Left lung (tissue), 10 donors: ENCODE data around the gene HSBP1. TPM values are rescaled to one million over a fixed set of nuclear protein-coding genes. Genes with fewer than 3 reads are reported as not detected.

Experiments used
- ATAC-seq: fragments of 200-7000 bp; cut with Tn5 transposase; one replicate; pipeline ENCODE4 v1.9.1; 2020; ENCODE audit warnings: moderate library complexity
- DNase-seq, 4 donors: peaks; one replicate each; pipeline ENCODE4 v3.0.0-alpha.2; 2013 to 2020
- H3K27ac ChIP-seq, 2 donors: fragments of 200-600 bp; sonication (generic) in 1 of 2; one replicate each; pipeline versions ENCODE4 v1.5.0 to v1.8.0; 2020 to 2021
- H3K27me3 ChIP-seq, 2 donors: fragments of 200-600 bp; sonication (generic) in 1 of 2; one replicate each; pipeline versions ENCODE4 v1.5.0 to v1.8.0; 2020 to 2021
- H3K36me3 ChIP-seq, 2 donors: fragments of 200-600 bp; sonication (generic) in 1 of 2; one replicate each; pipeline versions ENCODE4 v1.5.0 to v1.8.0; 2020 to 2021
- H3K4me1 ChIP-seq, 2 donors: fragments of 200-600 bp; one replicate each; pipeline ENCODE4 v1.8.0; 2021
- H3K4me3 ChIP-seq, 2 donors: fragments of 200-600 bp; sonication (generic) in 1 of 2; one replicate each; pipeline versions ENCODE4 v1.5.0 to v1.8.0; 2020 to 2021; ENCODE audit warnings: mild to moderate bottlenecking in 1 of 2
- H3K9me3 ChIP-seq, 2 donors: fragments of 200-600 bp; sonication (generic) in 1 of 2; one replicate each; pipeline versions ENCODE4 v1.5.0 to v1.8.0; 2020 to 2021
- intact Hi-C, 2 donors: fragments of 100-400 bp; cut with DNase I; formaldehyde crosslinking; loops; one replicate each; pipeline versions ENCODE4 v1.11.2 to v1.14.2; 2022
- polyA plus RNA-seq, 6 donors: library from polyadenylated mRNA; unstranded; fragments of 120-200 nt; gene quantifications; one replicate each; pipeline ENCODE4 v1.2.1, GENCODE V29; 2013; ENCODE audit not compliant: insufficient read length in 6 of 6
- total RNA-seq, 2 donors: library from RNA; stranded (reverse); fragmentation: NEBNext Ultra II Directional; extraction: Animal tissue kit (Norgen Biotek cat#: 25700); gene quantifications; one replicate each; pipeline ENCODE4 v1.2.1, GENCODE V29; 2021
- TF ChIP-seq, protein P1 (sequence below), 2 donors: fragments of 200-600 bp; sonication (generic) in 1 of 2; IDR thresholded peaks; one replicate each; pipeline versions ENCODE4 v1.5.0 to v1.8.0; 2021; ENCODE audit warnings: antibody characterized with exemption in 2 of 2
- donor health status: DM: no; HTN: yes; CAD: no.
- donor health status: DM: no; HTN: no; CAD: no.

Gene HSBP1
- total and polyA plus RNA-seq, 8 donors = 118 to 184 (median 168) TPM

DNA sequence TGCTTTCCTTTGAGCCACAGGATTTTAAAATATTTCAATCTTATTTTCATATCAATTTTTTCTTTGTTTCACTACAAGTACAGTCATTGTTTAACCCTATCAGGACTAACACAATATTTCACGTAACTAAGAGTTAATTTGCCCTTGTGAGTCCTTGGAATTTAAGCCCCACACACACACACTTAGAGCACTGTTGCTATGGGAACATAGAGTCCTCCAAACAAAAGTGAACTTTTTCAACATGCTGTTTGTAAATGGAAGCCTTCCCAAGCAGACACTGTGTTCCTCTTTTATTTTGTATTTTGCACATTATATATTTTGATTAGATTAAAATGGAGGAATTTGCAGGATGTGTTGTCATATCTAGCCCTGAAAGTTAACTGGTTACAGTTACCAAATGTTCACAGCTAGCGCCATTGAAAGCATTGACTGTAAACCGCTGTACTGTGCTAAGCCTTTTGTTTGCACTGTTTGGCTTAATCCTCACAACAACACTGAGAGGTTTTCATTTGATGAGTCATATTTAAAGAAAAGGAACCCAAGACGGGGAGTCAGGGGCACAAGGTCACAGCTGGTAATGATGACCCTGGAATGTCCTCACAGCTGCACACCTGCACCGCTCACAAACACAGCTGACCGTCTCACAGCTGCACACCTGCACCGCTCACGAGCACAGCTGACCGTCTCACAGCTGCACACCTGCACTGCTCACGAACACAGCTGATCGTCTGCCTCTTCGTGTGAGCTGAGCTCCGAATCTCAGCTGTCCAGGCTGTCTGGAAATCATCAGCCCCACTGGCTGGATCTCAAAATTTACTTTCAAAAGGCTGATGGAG, 6.3 kb downstream of the HSBP1 start:
- Histone ChIP-seq H3K4me3 (no peak overlapping the region), H3K4me1 (peaks cover 15 to 30% of the 10 kb centered on the region in 2 donors), H3K27me3 (no peaks in the 10 kb centered on the region), H3K9me3 (no peaks in the 10 kb centered on the region), H3K36me3 (peaks cover 0 to 32% of the 10 kb centered on the region in 2 donors), H3K27ac (peak overlapping the region; percentile 50 to 64)
- intact Hi-C loops = no loop called here
- peak in 2 of 4 donors; percentile 63 to 76 for DNase-seq
- peak; percentile 85 for ATAC-seq
- TF ChIP-seq, protein P1, sequence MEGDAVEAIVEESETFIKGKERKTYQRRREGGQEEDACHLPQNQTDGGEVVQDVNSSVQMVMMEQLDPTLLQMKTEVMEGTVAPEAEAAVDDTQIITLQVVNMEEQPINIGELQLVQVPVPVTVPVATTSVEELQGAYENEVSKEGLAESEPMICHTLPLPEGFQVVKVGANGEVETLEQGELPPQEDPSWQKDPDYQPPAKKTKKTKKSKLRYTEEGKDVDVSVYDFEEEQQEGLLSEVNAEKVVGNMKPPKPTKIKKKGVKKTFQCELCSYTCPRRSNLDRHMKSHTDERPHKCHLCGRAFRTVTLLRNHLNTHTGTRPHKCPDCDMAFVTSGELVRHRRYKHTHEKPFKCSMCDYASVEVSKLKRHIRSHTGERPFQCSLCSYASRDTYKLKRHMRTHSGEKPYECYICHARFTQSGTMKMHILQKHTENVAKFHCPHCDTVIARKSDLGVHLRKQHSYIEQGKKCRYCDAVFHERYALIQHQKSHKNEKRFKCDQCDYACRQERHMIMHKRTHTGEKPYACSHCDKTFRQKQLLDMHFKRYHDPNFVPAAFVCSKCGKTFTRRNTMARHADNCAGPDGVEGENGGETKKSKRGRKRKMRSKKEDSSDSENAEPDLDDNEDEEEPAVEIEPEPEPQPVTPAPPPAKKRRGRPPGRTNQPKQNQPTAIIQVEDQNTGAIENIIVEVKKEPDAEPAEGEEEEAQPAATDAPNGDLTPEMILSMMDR (IDR thresholded peaks at IDR 0.05) = no peak

DNA sequence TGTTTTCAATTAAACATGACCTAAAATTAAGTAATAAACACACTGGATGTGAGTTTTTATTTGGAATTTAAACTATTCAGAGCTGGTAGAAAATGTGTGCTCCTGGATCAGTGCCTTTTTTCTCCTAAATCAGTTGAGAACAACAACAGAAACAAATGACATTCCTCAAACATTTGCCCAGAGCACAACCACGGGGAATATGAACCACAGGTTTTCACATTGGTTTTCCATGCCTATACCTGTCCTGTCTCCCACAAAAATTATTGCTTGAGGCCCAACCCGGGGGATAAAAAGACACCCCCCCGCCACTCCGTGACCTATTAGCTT, 6.8 kb downstream of the HSBP1 start:
- Histone ChIP-seq H3K4me1 (peaks cover 13 to 24% of the 10 kb centered on the region in 2 donors), H3K27ac (peak overlapping the region; percentile 50 to 64), H3K36me3 (peaks cover 0 to 32% of the 10 kb centered on the region in 2 donors), H3K9me3 (no peaks in the 10 kb centered on the region), H3K4me3 (no peak overlapping the region), H3K27me3 (no peaks in the 10 kb centered on the region)
- TF ChIP-seq, protein P1 (IDR thresholded peaks at IDR 0.05) = no peak
- ATAC-seq (no peak), DNase-seq (no peak)
- intact Hi-C loops = no loop called here

DNA sequence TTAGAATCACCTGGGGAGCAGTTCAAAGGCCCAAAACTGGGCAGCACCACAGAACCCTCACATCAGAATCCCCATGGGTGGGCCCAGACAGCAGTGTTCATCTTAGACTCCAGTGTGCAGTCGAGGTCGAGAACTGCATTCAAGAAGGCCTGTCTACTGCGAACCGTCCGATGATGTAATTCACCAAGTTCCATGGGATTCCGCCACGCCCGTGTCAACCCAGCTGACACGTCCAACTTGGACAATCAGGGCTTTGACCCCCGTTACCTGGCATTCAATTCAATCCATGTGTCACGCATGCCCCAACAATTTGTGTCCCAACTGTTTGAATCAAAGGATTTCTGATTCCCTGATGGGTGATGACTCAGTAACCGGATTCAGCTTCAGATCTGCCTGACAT, 9.2 kb downstream of the HSBP1 start:
- Histone ChIP-seq H3K36me3 (peaks cover 0 to 14% of the 10 kb centered on the region in 2 donors), H3K9me3 (no peaks in the 10 kb centered on the region), H3K4me1 (peaks cover 8 to 13% of the 10 kb centered on the region in 2 donors), H3K4me3 (no peak overlapping the region), H3K27me3 (no peaks in the 10 kb centered on the region), H3K27ac (no peak overlapping the region)
- TF ChIP-seq, protein P1 (IDR thresholded peaks at IDR 0.05) = no peak
- intact Hi-C loops = no loop called here
- DNase-seq = no peak
- ATAC-seq = no peak

DNA sequence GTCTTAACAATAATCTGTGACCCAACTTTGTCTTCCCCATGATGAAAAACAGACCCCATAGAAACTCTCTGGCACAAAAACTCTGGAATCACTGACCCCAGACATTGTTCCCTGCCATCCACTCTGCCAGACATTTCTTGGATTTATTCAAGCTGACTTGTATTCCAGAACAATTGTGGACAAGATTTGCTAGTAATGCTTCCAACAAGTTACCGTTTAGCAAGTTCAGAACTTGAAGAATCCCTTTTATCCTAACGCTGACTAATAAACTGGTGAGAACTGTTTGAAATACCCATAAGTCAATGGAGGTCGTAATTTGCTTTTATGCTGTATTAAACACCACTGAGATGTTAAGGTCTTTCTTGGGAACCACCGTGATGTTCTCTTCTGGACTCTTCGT, 10.5 kb downstream of the HSBP1 start:
- no peaks in the 10 kb centered on the region for H3K27me3 ChIP-seq
- H3K4me1 ChIP-seq = peaks cover 5 to 13% of the 10 kb centered on the region in 2 donors
- H3K27ac ChIP-seq = no peak overlapping the region
- TF ChIP-seq, protein P1 (IDR thresholded peaks at IDR 0.05) = no peak
- DNase-seq (no peak), ATAC-seq (no peak)
- H3K36me3 ChIP-seq = peaks cover 0 to 2% of the 10 kb centered on the region in 2 donors
- intact Hi-C loops = no loop called here
- H3K9me3 ChIP-seq = no peaks in the 10 kb centered on the region
- no peak overlapping the region for H3K4me3 ChIP-seq

DNA sequence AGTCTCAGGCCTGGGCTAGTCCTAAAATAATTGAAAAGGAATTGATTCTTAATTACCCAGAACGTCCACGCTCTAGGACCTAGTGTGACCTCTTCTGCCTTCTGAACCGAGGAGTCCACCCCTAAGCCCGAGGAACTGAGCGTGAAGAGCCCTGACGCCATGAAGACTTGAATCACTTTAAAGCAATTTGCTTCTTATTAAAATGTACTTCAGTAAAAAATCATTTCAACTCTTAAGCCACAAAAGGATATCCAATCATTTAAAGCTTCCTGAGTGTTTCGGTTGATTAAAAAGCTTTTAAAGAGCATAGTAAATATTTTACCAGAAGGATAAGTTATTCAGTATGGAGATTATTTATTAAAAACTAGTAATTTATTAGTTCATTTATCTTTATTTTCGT, 11.6 kb downstream of the HSBP1 start:
- Histone ChIP-seq H3K27me3 (no peaks in the 10 kb centered on the region), H3K9me3 (no peaks in the 10 kb centered on the region), H3K4me3 (no peak overlapping the region), H3K27ac (no peak overlapping the region), H3K36me3 (no peaks in the 10 kb centered on the region), H3K4me1 (peaks cover 0 to 7% of the 10 kb centered on the region in 2 donors)
- ATAC-seq = peak; percentile 29
- no peak for DNase-seq
- TF ChIP-seq, protein P1 (IDR thresholded peaks at IDR 0.05) = no peak
- intact Hi-C loops = no loop called here
